HG03039 (cell line): Measurements from ENCODE around the gene MEPCE.
A peak's percentile ranks its signal among the peaks of the same experiment; 100 is the strongest.

ENCODE experiments used
- ATAC-seq: cut with Tn5 transposase; IDR thresholded peaks from one replicate; pipeline ENCODE4 v1.9.1; 2021; ENCODE audit warnings: mild to moderate bottlenecking, moderate library complexity; ENCODE audit not compliant: unreplicated experiment

The MEPCE gene

GRCh38 chr7:100482728-100483089, 53.1 kb downstream of the MEPCE start:
- no peak for ATAC-seq

- peak; percentile 46 for ATAC-seq
These were observed 53.6 kb downstream of the MEPCE start for GRCh38 chr7:100483090-100483721.
